ENCODE results near the gene SPATA2.
"Not testable (repeated sequence)": the region's sequence is repeated elsewhere in the genome, so short reads cannot be mapped to it uniquely, and the experiment has no call there.

SPATA2 gene

GRCh38 chr20:49901588-49901987 lies 13.7 kb downstream of the SPATA2 start:
- no peak for DNase-seq

GRCh38 chr20:49899541-49900383 lies 15.6 kb downstream of the SPATA2 start:
- DNase-seq, result no peak

GRCh38 chr20:49896204-49896603 lies 19.1 kb downstream of the SPATA2 start:
- DNase-seq, result no peak

GRCh38 chr20:49895474-49896093 lies 19.7 kb downstream of the SPATA2 start:
- DNase-seq, result not testable (repeated sequence)

- DNase-seq, result no peak
Observed at GRCh38 chr20:49894073-49894470, 21.3 kb downstream of the SPATA2 start.

- no peak for DNase-seq
Observed at GRCh38 chr20:49893242-49894072, 21.9 kb downstream of the SPATA2 start.

- no peak for DNase-seq
Observed at GRCh38 chr20:49892817-49893216, 22.5 kb downstream of the SPATA2 start.

GRCh38 chr20:49892260-49892659 lies 23.1 kb downstream of the SPATA2 start:
- no peak for DNase-seq

GRCh38 chr20:49891476-49892110 lies 23.7 kb downstream of the SPATA2 start:
- DNase-seq, result no peak

- no peak for DNase-seq
Observed at GRCh38 chr20:49890471-49891361, 24.6 kb downstream of the SPATA2 start.

- DNase-seq, result no peak
Observed at GRCh38 chr20:49889935-49890333, 25.4 kb downstream of the SPATA2 start.

- no peak for DNase-seq
Observed at GRCh38 chr20:49889001-49889934, 26.1 kb downstream of the SPATA2 start.

- peak; percentile 22 to 36 for DNase-seq
Observed at GRCh38 chr20:49888212-49889000, 26.9 kb downstream of the SPATA2 start.

- DNase-seq, result no peak
Observed at GRCh38 chr20:49887251-49888211, 27.8 kb downstream of the SPATA2 start.

- DNase-seq, result no peak
Observed at GRCh38 chr20:49886571-49887213, 28.6 kb downstream of the SPATA2 start.

- DNase-seq, result no peak
Observed at GRCh38 chr20:49885558-49886332, 29.6 kb downstream of the SPATA2 start.

GRCh38 chr20:49883246-49883802 lies 32.0 kb downstream of the SPATA2 start:
- DNase-seq, result no peak

Measured in SHP77 (cell line).